Calu3 (cell line): ENCODE measurements around the gene CEP131. TPM values are rescaled to one million over a fixed set of nuclear protein-coding genes. Genes with fewer than 3 reads are reported as not detected.

Experiments used
- BruUV-seq: library from RNA; stranded (reverse); fragments of 400-500 nt; replicated peaks from 2 replicates; lab custom pipeline; 2021; lab: Mats Ljungman, UMichigan
- CTCF ChIA-PET: fragments of 300-600 bp; sonication (Branson Sonifier 250); formaldehyde crosslinking; loops from one replicate; lab custom pipeline; 2022; ENCODE audit warnings: antibody characterized with exemption; lab: Charles Lee
- DNase-seq: peaks from one replicate; pipeline ENCODE4 v3.0.0; 2022
- H3K27ac Mint-ChIP-seq: one replicate; pipeline ENCODE4 v1.8.0; 2022; ENCODE audit warnings: mixed read lengths; ENCODE audit not compliant: unreplicated experiment
- H3K27me3 Mint-ChIP-seq: one replicate; pipeline ENCODE4 v1.8.0; 2022; ENCODE audit warnings: mixed read lengths; ENCODE audit not compliant: unreplicated experiment
- H3K36me3 Mint-ChIP-seq: one replicate; pipeline ENCODE4 v1.8.0; 2022; ENCODE audit warnings: mild to moderate bottlenecking, moderate library complexity, mixed read lengths; ENCODE audit not compliant: insufficient read depth, unreplicated experiment
- H3K4me1 Mint-ChIP-seq: one replicate; pipeline ENCODE4 v1.8.0; 2022; ENCODE audit warnings: mild to moderate bottlenecking, low read depth, mixed read lengths; ENCODE audit not compliant: unreplicated experiment
- H3K4me3 Mint-ChIP-seq: one replicate; pipeline ENCODE4 v1.8.0; 2022; ENCODE audit warnings: mild to moderate bottlenecking, low read depth, moderate library complexity, mixed read lengths; ENCODE audit not compliant: unreplicated experiment
- H3K9me3 Mint-ChIP-seq: one replicate; pipeline ENCODE4 v1.8.0; 2022; ENCODE audit warnings: low read depth, mixed read lengths; ENCODE audit not compliant: unreplicated experiment
- intact Hi-C: fragments of 100-400 bp; cut with micrococcal nuclease; formaldehyde crosslinking; loops from one replicate; pipeline ENCODE4 v1.10.0; 2022; ENCODE audit not compliant: unreplicated experiment
- total RNA-seq: library from RNA; stranded (reverse); gene quantifications from 2 replicates; pipeline ENCODE4 v1.2.3, GENCODE V29; 2022
- TF ChIP-seq, protein P1 (sequence below): fragments of 200-600 bp; IDR thresholded peaks from one replicate; pipeline ENCODE4 v1.8.0; 2022; ENCODE audit warnings: antibody characterized with exemption; ENCODE audit not compliant: unreplicated experiment

Gene CEP131
- total RNA-seq, 1 experiment from 2014 or later, result 28.2 TPM

DNA sequence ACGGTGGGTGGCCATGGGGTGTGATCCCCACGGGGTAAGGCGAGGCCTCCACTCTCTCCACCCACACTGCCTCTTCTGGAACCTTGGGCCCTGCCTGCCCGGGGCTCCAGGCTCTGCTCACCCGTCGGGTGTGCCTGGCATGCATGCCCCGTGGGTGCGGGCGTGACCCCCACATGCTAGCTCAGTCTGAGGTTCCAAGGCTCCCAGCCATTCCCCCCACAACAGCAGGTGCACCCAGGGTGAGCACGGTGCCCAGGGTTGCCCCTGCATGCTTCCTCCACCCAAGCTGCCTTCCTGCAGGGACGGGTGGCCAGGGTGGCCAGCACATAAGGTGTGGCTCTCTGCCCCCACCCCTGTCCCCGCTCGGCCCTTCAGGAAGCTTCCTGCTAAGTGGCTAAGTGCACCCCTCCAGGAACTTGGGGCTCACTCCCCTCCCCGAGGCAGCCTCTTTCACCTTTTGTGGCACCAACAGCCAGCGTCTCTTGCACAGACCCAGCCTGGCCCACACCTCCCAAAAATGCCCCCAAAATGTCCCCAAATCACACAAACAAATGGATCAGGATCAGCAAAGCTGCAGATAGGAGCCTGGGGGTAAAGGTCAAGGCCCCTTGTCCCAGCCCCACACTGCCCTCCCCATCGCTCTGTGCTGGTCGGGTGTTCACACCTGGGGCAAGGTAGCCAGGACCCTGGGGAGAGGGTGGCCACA is 78.9 kb downstream of the CEP131 start:
- TF ChIP-seq, protein P1, sequence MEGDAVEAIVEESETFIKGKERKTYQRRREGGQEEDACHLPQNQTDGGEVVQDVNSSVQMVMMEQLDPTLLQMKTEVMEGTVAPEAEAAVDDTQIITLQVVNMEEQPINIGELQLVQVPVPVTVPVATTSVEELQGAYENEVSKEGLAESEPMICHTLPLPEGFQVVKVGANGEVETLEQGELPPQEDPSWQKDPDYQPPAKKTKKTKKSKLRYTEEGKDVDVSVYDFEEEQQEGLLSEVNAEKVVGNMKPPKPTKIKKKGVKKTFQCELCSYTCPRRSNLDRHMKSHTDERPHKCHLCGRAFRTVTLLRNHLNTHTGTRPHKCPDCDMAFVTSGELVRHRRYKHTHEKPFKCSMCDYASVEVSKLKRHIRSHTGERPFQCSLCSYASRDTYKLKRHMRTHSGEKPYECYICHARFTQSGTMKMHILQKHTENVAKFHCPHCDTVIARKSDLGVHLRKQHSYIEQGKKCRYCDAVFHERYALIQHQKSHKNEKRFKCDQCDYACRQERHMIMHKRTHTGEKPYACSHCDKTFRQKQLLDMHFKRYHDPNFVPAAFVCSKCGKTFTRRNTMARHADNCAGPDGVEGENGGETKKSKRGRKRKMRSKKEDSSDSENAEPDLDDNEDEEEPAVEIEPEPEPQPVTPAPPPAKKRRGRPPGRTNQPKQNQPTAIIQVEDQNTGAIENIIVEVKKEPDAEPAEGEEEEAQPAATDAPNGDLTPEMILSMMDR, result no peak
- no peak for DNase-seq
- Mint-ChIP-seq H3K27me3 (peaks cover 34% of the 10 kb centered on the region), H3K27ac (no peak overlapping the region), H3K36me3 (peaks cover 3% of the 10 kb centered on the region), H3K9me3 (no peaks in the 10 kb centered on the region), H3K4me1 (no peaks in the 10 kb centered on the region), H3K4me3 (no peak overlapping the region)
- intact Hi-C loops, result no loop called here
- CTCF ChIA-PET, result no interaction called here
- no TSS peak for BruUV-seq

GRCh38 chr17:81143200-81143527 is 79.6 kb downstream of the CEP131 start:
- H3K4me1 Mint-ChIP-seq, result no peaks in the 10 kb centered on the region
- intact Hi-C loops, result no loop called here
- CTCF ChIA-PET, result interaction anchor here (0.7 to 1.4 kb wide), 2 partner anchors 58 to 129 kb away, joined by 3 read pairs; no protein-coding TSS in a partner anchor
- no peak overlapping the region for H3K27ac Mint-ChIP-seq
- H3K27me3 Mint-ChIP-seq, result peaks cover 27% of the 10 kb centered on the region
- TF ChIP-seq, protein P1, result no peak
- BruUV-seq, result no TSS peak
- H3K9me3 Mint-ChIP-seq, result no peaks in the 10 kb centered on the region
- DNase-seq, result no peak
- H3K36me3 Mint-ChIP-seq, result peaks cover 9% of the 10 kb centered on the region
- no peak overlapping the region for H3K4me3 Mint-ChIP-seq

DNA sequence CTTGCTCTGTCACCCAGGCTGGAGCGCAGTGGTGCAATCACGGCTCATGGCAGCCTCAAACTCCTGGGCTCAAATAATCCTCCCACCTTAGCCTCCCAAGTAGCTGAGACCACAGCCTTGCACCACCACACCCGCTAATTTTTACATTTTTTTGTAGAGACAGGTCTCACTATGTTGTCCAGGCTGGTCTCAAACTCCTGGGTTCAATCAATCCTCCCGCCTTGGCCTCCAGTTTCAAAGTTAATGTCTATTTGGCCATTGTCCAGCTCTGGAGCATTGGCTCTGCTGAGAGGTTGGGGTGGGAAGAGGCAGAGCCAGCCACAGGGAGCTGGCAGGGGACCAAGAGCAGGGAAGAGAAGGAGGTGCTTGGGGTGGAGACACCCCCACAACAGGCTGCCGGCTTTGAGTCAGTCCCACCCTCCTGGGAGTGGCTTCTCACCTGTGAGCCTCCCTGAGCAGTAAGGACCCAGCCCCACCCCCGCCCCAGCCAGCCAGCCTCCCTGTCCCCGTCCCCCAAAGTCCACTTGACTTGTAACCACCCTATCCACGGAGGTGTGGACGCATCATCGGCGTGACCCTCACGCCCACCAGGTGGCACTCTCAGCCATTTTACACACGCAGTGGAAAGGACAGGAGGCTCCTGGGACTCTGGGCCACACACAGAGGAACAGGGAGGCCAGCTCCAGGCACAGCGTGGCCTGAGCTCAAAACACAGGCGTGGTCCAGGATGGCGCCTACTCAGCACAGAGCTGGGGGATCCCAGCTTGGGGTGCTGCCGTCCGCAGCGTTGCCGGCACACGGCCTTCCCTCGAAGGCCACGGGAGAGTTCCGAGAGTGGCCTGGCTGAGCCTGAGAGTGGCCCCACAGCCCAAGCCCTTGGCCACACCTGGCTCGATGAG is 80.2 kb downstream of the CEP131 start:
- H3K9me3 Mint-ChIP-seq, result no peaks in the 10 kb centered on the region
- H3K36me3 Mint-ChIP-seq, result peaks cover 9% of the 10 kb centered on the region
- TF ChIP-seq, protein P1, result peak; percentile 57
- peaks cover 23% of the 10 kb centered on the region for H3K27me3 Mint-ChIP-seq
- CTCF ChIA-PET, result interaction anchor here (0.7 to 1.4 kb wide), 5 partner anchors 12 to 154 kb away, joined by 3 to 6 read pairs (median 3); partner anchors contain the start of gene CEP131
- intact Hi-C loops, result no loop called here
- no peak overlapping the region for H3K4me3 Mint-ChIP-seq
- peak; percentile 81 for DNase-seq
- no TSS peak for BruUV-seq
- no peaks in the 10 kb centered on the region for H3K4me1 Mint-ChIP-seq
- no peak overlapping the region for H3K27ac Mint-ChIP-seq

- H3K27ac Mint-ChIP-seq, result no peak overlapping the region
- DNase-seq, result no peak
- H3K4me3 Mint-ChIP-seq, result no peak overlapping the region
- CTCF ChIA-PET, result no interaction called here
- peaks cover 29% of the 10 kb centered on the region for H3K27me3 Mint-ChIP-seq
- BruUV-seq, result no TSS peak
- H3K36me3 Mint-ChIP-seq, result peaks cover 9% of the 10 kb centered on the region
- no peaks in the 10 kb centered on the region for H3K4me1 Mint-ChIP-seq
- H3K9me3 Mint-ChIP-seq, result no peaks in the 10 kb centered on the region
- TF ChIP-seq, protein P1, result no peak
- intact Hi-C loops, result no loop called here
These were observed 82.1 kb downstream of the CEP131 start for GRCh38 chr17:81140695-81141094.
